ENCODE data around the gene AUH.

AUH gene

DNA sequence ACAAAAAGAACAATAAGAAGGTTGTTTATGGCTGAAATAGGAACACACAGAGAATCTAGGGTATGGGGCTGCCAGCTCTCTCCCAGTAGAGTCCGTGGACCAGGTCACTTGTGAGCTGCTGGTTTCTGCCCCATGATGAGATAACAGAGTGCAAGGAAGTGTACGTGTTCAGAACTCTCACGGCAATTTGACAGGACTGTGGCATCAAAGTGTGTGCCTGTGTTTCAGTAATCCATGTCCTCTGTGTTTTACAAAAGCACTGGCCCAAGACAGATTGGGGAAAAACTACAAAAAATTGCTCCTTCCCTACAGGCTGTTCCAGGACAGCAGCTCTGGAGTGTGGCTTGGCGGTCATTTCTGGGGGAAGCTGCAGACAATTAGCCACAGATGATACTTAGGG lies 184.6 kb downstream of the AUH start:
- TF ChIP-seq EP300 (IDR thresholded peaks at IDR 0.05; ENCODE audit: borderline replicate concordance) = no peak
- no peak for TF ChIP-seq YY1 (IDR thresholded peaks at IDR 0.05; ENCODE audit: low read depth)
- no peak for TF ChIP-seq CEBPB (IDR thresholded peaks at IDR 0.05)
- TF ChIP-seq, protein P1, sequence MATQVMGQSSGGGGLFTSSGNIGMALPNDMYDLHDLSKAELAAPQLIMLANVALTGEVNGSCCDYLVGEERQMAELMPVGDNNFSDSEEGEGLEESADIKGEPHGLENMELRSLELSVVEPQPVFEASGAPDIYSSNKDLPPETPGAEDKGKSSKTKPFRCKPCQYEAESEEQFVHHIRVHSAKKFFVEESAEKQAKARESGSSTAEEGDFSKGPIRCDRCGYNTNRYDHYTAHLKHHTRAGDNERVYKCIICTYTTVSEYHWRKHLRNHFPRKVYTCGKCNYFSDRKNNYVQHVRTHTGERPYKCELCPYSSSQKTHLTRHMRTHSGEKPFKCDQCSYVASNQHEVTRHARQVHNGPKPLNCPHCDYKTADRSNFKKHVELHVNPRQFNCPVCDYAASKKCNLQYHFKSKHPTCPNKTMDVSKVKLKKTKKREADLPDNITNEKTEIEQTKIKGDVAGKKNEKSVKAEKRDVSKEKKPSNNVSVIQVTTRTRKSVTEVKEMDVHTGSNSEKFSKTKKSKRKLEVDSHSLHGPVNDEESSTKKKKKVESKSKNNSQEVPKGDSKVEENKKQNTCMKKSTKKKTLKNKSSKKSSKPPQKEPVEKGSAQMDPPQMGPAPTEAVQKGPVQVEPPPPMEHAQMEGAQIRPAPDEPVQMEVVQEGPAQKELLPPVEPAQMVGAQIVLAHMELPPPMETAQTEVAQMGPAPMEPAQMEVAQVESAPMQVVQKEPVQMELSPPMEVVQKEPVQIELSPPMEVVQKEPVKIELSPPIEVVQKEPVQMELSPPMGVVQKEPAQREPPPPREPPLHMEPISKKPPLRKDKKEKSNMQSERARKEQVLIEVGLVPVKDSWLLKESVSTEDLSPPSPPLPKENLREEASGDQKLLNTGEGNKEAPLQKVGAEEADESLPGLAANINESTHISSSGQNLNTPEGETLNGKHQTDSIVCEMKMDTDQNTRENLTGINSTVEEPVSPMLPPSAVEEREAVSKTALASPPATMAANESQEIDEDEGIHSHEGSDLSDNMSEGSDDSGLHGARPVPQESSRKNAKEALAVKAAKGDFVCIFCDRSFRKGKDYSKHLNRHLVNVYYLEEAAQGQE (IDR thresholded peaks at IDR 0.05; ENCODE audit: low read depth) = no peak
- TF ChIP-seq EGR1 (IDR thresholded peaks at IDR 0.05) = no peak
- no peak for TF ChIP-seq NFIC (IDR thresholded peaks at IDR 0.05)
- TF ChIP-seq, protein P2, sequence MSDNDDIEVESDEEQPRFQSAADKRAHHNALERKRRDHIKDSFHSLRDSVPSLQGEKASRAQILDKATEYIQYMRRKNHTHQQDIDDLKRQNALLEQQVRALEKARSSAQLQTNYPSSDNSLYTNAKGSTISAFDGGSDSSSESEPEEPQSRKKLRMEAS (IDR thresholded peaks at IDR 0.05) = no peak
- no peak for TF ChIP-seq ZBTB7A (IDR thresholded peaks at IDR 0.05; ENCODE audit: low read depth)
- no peak for TF ChIP-seq CREB1 (IDR thresholded peaks at IDR 0.05; ENCODE audit: low read depth)
- TF ChIP-seq TCF12 (IDR thresholded peaks at IDR 0.05; ENCODE audit: low read depth) = no peak
- TF ChIP-seq FOXM1 (IDR thresholded peaks at IDR 0.05; ENCODE audit: borderline replicate concordance, low read depth) = no peak
- TF ChIP-seq TEAD4 (IDR thresholded peaks at IDR 0.05) = no peak
- no peak for TF ChIP-seq RAD21 (IDR thresholded peaks at IDR 0.05; ENCODE audit: low read depth)
- TF ChIP-seq, protein P3, sequence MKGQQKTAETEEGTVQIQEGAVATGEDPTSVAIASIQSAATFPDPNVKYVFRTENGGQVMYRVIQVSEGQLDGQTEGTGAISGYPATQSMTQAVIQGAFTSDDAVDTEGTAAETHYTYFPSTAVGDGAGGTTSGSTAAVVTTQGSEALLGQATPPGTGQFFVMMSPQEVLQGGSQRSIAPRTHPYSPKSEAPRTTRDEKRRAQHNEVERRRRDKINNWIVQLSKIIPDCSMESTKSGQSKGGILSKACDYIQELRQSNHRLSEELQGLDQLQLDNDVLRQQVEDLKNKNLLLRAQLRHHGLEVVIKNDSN (IDR thresholded peaks at IDR 0.05) = no peak
- TF ChIP-seq TAF1 (IDR thresholded peaks at IDR 0.05; ENCODE audit: low read depth) = no peak

DNA sequence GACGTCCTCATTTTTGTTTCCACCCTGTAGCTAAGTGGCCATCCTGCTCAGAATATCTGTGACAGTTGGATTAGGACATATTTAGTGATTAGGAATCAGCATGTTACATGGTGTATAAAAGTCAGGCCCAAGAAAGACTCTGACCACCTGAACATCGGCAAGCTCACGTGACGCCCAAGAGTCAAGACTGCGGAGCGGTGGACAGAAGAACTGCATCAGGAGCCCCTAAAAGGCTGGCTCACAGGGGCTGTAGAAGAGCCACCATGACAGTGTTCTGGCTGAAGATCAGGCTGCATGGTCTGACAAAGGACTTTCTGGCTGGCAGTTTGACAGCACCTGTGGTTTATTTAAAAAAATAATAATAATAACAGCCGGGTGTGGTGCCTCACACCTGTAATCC lies 185.3 kb downstream of the AUH start:
- no peak for TF ChIP-seq EP300 (IDR thresholded peaks at IDR 0.05; ENCODE audit: borderline replicate concordance)
- no peak for TF ChIP-seq ZBTB7A (IDR thresholded peaks at IDR 0.05; ENCODE audit: low read depth)
- no peak for TF ChIP-seq TAF1 (IDR thresholded peaks at IDR 0.05; ENCODE audit: low read depth)
- no peak for TF ChIP-seq CREB1 (IDR thresholded peaks at IDR 0.05; ENCODE audit: low read depth)
- TF ChIP-seq, protein P3 (IDR thresholded peaks at IDR 0.05) = no peak
- no peak for TF ChIP-seq TCF12 (IDR thresholded peaks at IDR 0.05; ENCODE audit: low read depth)
- TF ChIP-seq CEBPB (IDR thresholded peaks at IDR 0.05) = no peak
- no peak for TF ChIP-seq EGR1 (IDR thresholded peaks at IDR 0.05)
- TF ChIP-seq, protein P2 (IDR thresholded peaks at IDR 0.05) = no peak
- no peak for TF ChIP-seq YY1 (IDR thresholded peaks at IDR 0.05; ENCODE audit: low read depth)
- TF ChIP-seq RAD21 (IDR thresholded peaks at IDR 0.05; ENCODE audit: low read depth) = no peak
- no peak for TF ChIP-seq NFIC (IDR thresholded peaks at IDR 0.05)
- TF ChIP-seq FOXM1 (IDR thresholded peaks at IDR 0.05; ENCODE audit: borderline replicate concordance, low read depth) = no peak
- no peak for TF ChIP-seq TEAD4 (IDR thresholded peaks at IDR 0.05)
- TF ChIP-seq, protein P1 (IDR thresholded peaks at IDR 0.05; ENCODE audit: low read depth) = no peak

DNA sequence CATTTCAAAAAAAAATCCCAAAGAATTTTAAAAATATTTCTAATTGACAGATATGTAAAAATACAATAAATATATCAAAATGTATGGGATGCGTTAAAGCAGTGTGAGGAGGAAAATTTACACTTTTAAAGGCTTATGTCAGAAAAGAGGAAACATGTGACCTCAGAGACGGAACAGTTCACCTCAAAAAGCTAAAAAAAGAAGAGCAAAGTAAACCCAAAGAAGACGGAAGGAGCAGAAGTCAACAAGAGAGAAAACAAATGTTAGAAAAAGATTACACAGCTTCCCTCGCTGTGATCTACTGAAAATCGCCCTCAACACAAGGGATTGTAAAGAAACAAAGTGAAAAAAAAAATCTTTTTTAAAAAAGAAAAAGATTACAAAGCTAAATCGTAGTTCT lies 186.9 kb downstream of the AUH start:
- no peak for TF ChIP-seq YY1 (IDR thresholded peaks at IDR 0.05; ENCODE audit: low read depth)
- TF ChIP-seq, protein P2 (IDR thresholded peaks at IDR 0.05) = no peak
- TF ChIP-seq ZBTB7A (IDR thresholded peaks at IDR 0.05; ENCODE audit: low read depth) = no peak
- TF ChIP-seq RAD21 (IDR thresholded peaks at IDR 0.05; ENCODE audit: low read depth) = no peak
- TF ChIP-seq TCF12 (IDR thresholded peaks at IDR 0.05; ENCODE audit: low read depth) = no peak
- TF ChIP-seq TEAD4 (IDR thresholded peaks at IDR 0.05) = no peak
- TF ChIP-seq NFIC (IDR thresholded peaks at IDR 0.05) = no peak
- no peak for TF ChIP-seq TAF1 (IDR thresholded peaks at IDR 0.05; ENCODE audit: low read depth)
- TF ChIP-seq FOXM1 (IDR thresholded peaks at IDR 0.05; ENCODE audit: borderline replicate concordance, low read depth) = no peak
- no peak for TF ChIP-seq EGR1 (IDR thresholded peaks at IDR 0.05)
- no peak for TF ChIP-seq CREB1 (IDR thresholded peaks at IDR 0.05; ENCODE audit: low read depth)
- no peak for TF ChIP-seq CEBPB (IDR thresholded peaks at IDR 0.05)
- no peak for TF ChIP-seq EP300 (IDR thresholded peaks at IDR 0.05; ENCODE audit: borderline replicate concordance)
- TF ChIP-seq, protein P1 (IDR thresholded peaks at IDR 0.05; ENCODE audit: low read depth) = no peak
- TF ChIP-seq, protein P3 (IDR thresholded peaks at IDR 0.05) = no peak

Data from Ishikawa (cell line).